Left kidney (tissue), 8 donors: ENCODE results near the gene PRR7. TPM values are rescaled to one million over a fixed set of nuclear protein-coding genes. Genes with fewer than 3 reads are reported as not detected.
A peak's percentile ranks its signal among the peaks of the same experiment; 100 is the strongest.
"Not testable (repeated sequence)": the region's sequence is repeated elsewhere in the genome, so short reads cannot be mapped to it uniquely, and the experiment has no call there.

Experiments
- DNase-seq: peaks from one replicate; pipeline ENCODE4 v3.0.0-alpha.2; 2013
- long read RNA-seq, 8 donors: transcript quantifications; one replicate each; lab custom pipeline, GENCODE V29; 2026
- polyA plus RNA-seq: library from polyadenylated mRNA; unstranded; fragments of 120-200 nt; gene quantifications from one replicate; pipeline ENCODE4 v1.2.1, GENCODE V29; 2013; ENCODE audit not compliant: insufficient read length

The PRR7 gene
- 1.0 TPM for polyA plus RNA-seq
- long read RNA-seq, donor 1, transcript PRR7-202 (3 exons, 1,345 nt): major isoform, 8 of 8 reads
- long read RNA-seq, donor 1, partial matches to known transcripts: 0 of 8 reads
- long read RNA-seq, donor 1, other reads (novel, unspliced or antisense): 0 of 8 reads
- long read RNA-seq, donor 2, partial matches to known transcripts: 0 of 1 reads
- long read RNA-seq, donor 2, other reads (novel, unspliced or antisense): 0 of 1 reads
- long read RNA-seq, donor 3: 0 reads
- long read RNA-seq, donor 4: 0 reads
- long read RNA-seq, donor 5, partial matches to known transcripts: 0 of 1 reads
- long read RNA-seq, donor 5, other reads (novel, unspliced or antisense): 0 of 1 reads
- long read RNA-seq, donor 6, partial matches to known transcripts: 0 of 3 reads
- long read RNA-seq, donor 6, other reads (novel, unspliced or antisense): 0 of 3 reads
- long read RNA-seq, donor 7, partial matches to known transcripts: 0 of 4 reads
- long read RNA-seq, donor 7, other reads (novel, unspliced or antisense): 0 of 4 reads
- long read RNA-seq, donor 8, partial matches to known transcripts: 0 of 2 reads
- long read RNA-seq, donor 8, other reads (novel, unspliced or antisense): 0 of 2 reads

- DNase-seq: peak; percentile 62
Measured at GRCh38 chr5:177446200-177447065, at the start of gene PRR7. PRR7 (plus strand) TSS chr5:177446814; CDS start chr5:177455068, 8,254 bp downstream.

DNA sequence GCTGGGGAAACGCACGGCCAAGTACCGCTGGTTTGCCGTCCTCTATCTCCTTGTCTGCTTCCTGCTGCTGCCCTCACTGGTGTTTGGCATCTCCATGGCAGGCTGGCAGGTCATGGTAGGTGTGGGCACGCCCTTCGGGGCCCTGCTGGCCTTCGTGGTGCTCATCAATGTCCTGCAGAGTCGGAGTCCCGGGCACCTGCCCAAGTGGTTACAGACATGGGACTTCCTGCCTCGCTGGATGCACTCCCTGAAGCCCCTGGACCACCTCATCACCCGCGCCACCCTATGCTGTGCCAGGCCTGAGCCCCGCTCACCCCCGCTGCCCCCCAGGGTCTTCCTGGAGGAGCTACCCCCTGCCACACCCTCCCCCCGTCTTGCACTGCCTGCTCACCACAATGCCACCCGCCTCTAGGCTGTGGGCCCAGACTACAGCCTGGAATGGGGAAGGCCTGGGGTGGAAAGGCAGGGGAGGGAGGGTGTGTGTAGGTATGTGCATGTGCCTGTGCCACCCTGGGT is 48.7 kb upstream of the PRR7 start:
- DNase-seq: no peak

DNA sequence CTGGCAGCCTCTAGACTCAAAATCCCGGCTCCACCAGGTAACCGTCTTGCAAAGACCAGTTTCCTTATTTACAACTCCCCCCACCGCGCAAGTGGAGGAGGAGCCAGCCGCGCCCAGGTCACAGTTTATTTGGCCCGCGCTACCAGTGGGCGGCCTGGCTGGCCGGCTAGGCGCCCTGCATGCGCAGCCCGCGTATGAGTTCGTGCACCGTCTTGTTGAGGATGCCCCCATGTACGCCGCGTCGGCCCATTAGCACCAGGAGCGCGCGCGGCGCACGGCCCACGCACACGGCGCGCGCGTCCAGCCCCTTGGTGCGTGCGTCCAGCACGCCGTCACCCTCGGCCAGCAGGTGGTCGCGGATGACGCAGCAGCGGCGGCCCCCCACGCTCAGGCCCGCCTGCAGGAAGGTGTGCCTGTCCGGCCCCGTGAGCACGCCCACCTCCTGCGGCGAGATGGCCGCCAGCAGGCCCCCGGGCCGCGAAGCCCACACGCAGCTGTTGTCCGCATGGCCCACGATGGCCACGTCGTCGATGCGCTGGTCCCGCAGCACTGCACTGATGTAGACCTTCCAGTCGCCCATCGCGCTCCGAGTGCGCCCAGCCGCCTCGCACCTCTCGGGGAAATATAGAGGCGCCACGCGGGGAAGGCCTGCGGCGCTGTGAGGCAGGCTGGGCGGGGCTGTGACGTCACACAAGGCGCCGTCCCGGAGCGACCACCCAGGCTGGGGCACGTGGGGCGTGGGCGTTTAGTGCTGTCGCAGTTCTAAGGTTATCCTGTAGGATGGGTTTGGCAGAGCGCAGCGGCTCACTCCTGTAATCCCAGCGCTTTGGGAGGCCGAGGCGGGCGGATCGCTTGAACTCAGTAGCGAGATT is 46.4 kb upstream of the PRR7 start, which contains the start of gene PFN3:
TSS of gene PFN3 (minus strand) at position 665 of the 872 bp plus-strand sequence. CDS start at position 580, 85 bp downstream.
- no peak for DNase-seq

DNA sequence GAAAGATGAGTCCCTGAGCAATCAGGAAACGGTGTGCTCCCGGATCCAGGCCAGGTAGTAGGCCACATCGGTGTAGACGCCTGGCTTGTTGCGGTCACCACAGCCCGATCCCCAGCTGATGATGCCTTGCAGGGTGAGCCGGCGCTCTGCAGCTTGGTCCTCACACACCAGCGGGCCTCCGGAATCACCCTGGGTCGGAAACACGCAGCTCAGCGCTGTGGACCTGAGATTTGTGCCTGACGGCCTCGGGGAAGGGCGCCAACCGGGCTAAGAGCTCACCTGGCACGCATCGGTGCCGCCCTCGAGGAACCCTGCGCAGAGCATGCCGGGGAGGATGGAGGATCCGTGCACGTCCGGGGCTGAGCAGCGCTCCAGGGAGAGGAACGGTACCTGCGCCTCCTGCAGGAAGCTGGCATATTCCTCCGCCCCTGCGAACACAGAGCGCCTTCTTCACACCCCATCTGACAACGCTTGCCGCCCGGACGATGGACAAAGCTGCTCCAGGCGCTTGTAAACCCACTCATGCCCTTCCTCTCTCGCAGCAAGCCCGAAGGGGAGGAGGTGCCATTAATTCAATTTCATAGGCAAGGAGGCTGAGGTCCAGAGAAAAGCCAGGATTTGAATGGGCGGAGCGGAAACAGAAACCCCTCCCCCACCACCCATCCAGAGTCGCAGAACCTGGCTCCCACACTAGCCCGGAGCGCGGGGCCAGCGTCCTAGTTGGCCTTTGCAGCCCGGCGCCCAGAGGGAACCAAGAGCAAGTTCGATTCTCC is 44.2 kb upstream of the PRR7 start:
- no peak for DNase-seq

DNA sequence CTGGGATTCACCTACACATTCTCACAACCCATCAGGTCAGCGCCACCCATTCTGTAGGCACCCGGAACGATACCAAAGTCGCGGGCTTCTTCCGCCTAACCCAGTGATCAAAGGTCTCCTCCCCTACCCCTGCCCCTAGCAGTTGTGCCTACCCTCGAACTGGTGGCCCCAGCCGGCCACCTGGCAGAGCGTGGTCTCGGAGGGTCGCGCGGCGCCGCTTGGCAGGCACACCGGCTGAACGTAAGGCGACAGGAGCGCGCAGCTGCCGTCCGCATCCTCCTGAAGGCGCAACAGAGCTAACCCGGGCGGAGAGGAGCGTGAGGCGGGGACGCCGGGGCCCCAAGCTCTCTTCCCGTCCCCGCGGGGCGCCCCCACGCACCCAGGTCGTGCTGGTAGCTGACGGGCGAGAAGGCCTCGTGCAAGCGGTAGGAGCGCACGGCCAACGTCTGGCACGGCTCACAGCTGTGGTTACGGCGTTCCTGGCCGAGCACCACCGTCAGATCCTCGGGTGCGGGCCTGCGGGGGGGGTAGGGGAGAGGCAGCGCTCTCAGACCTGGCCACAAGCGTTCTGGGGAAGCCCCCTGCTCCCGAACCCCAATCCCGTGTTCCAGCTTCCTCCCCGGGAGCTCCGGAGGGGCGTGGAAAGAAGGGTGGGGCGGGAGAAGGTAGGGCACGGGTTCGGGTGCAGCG is 43.4 kb upstream of the PRR7 start:
- DNase-seq: no peak

- no peak for DNase-seq
Measured at GRCh38 chr5:177403792-177404640, 42.6 kb upstream of the PRR7 start.

- no peak for DNase-seq
Measured at GRCh38 chr5:177404641-177405179, 41.9 kb upstream of the PRR7 start.

DNA sequence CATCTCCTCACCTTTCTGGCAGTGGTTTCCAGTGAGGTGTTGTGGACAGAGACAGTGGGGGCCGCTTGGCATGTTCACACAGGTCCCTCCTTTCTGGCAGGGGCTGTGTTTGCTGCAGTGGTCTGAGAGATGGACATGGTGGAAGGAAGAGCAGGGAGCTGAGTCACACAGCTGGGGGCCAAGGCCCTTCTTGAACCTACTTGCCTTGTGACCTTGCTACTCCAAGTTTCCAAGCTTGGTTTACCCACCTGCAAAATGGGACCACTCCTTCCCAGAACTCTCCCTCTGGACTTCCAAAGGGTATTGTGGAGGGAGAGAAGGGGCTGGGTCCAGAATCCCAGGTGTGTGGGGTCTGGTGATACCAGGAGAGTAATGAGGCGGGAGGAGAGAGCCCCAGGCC is 41.3 kb upstream of the PRR7 start:
- no peak for DNase-seq

DNA sequence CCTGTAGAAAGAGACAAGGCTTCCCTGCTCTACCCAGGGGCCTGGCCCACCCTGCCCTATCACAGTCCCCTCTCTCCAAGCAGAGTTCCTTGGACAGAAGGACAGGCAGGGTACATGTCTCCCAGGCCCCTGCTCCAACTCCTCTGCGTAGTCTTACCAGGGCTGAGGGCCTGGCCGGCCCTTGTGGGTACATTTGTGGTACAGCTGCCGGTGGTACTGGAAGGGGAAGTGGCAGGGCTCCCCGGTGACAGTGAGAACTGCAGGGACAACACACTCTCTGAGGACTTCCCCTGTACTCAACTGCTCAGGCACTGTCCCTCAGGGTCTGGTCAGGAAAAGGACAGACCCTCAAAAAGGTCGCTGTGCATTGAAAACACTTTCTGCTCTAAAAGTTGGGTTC is 40.8 kb upstream of the PRR7 start:
- no peak for DNase-seq

DNA sequence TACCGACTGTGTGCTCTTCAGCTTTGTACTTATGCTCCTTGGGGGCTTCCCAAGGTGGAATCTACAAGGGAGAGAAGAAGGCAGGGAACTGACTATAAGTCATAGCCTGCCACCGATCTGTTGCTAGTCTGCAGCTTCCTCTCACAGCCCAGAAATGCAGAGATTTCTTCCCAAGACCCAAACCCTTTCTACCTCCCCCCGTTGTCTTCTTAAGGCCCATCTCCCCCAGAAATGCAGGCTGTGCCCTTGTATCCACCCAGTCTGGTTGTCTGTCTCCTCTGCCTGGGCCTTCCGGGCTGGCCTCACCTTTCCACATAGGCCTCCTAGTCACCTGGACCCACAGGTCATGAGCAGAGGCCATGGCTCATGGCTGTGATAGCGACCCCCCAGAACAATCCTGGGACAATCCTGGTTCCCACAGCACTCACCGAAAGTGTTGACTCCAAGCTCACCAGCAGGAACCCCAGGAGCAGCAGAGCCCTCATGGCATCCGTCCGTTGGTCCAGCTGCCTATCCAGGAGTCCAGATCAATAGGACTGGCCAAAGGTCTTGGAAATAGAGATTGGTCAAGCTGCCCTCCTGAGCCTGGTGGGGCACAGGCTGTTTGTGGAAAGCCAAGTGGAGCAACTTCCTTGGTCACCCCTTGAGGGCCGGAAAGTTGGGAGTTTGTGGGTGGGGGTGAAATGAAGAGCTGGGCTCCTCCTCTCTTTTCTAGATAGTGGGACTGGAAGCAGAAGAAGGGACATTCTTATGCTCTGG is 37.4 kb upstream of the PRR7 start, which contains the start of gene F12:
TSS of gene F12 (minus strand) at position 522 of the 759 bp plus-strand sequence. CDS start at position 485, 37 bp downstream.
- no peak for DNase-seq

DNA sequence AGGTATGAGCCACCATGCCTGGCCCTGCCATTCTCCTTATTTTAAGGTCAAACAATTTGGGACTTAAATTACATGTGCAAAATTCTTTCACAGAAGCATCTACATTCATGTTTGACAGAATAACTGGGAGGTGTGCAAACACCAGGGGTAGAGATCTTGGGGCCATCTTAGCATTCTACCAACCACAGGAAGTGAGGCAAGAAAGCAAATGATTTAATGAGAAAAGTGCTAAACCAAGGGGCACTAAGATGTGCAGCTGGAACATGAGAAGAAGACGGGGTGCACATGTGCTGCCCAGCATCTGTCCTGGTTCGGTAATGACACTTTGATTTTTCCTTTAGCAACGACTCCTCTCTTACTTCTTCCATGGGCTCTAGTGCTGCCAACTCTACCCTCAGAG is 36.0 kb upstream of the PRR7 start:
- DNase-seq: no peak

DNA sequence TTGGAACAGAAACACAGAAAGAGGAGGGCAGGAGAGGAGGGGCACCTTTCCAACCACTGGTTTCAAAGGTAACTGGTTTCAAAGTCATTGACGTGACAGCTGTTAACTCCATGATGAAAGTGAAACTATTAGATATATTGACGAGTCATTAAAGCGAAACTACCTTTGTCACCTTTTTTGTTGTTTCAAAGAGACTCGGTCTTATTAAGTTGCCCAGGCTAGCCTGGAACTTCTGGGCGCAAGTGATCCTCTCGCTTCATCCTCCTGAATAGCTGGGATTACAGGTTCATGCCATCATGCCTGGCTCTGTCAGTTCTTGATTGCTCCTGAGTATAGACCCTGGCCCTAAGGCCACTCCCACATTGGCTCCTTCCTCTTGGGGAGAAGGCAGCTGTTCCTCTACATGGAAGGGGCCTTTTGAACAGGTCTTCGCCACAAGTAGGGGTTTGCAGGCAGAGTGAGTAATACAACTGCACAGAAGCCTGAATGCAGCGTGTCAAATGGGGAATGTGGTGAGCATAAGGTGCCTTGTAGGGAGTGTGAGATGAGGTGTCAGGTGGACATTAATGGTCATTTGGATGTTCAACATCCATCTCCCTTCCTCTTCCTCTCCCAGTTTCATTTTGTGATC is 33.9 kb upstream of the PRR7 start:
- DNase-seq: no peak

GRCh38 chr5:177414481-177414880 is 32.1 kb upstream of the PRR7 start:
- no peak for DNase-seq

DNA sequence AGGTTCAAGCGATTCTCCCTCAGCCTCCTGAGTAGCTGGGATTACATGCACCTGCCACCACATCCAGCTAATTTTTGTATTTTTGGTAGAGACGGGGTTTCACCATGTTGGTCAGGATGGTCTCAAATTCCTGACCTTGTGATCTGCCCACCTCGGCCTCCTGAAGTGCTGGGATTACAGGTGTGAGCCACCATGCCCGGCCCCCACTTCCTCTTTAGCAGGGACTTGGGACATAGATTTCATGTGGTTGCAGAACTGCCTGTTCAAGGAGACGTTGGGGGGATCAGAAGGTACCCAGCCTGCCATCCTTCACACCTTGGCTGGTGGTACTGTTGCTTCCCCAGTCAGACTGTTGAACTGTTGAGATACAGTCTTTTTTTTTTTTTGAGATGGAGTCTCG is 29.5 kb upstream of the PRR7 start:
- not testable (repeated sequence) for DNase-seq

- DNase-seq: no peak
Measured at GRCh38 chr5:177419046-177419445, 27.6 kb upstream of the PRR7 start.

GRCh38 chr5:177420472-177420871 is 26.1 kb upstream of the PRR7 start:
- not testable (repeated sequence) for DNase-seq
